Dedifferentiated amniotic fluid mesenchymal stem cell (primary cell): ENCODE data around the gene RAB4B.
"Not testable (repeated sequence)": the region's sequence is repeated elsewhere in the genome, so short reads cannot be mapped to it uniquely, and the experiment has no call there.

Experiments used
- DNase-seq: peaks from one replicate; pipeline ENCODE4 v3.0.0-alpha.2; 2016; ENCODE audit errors: extremely low spot score

RAB4B gene

DNA sequence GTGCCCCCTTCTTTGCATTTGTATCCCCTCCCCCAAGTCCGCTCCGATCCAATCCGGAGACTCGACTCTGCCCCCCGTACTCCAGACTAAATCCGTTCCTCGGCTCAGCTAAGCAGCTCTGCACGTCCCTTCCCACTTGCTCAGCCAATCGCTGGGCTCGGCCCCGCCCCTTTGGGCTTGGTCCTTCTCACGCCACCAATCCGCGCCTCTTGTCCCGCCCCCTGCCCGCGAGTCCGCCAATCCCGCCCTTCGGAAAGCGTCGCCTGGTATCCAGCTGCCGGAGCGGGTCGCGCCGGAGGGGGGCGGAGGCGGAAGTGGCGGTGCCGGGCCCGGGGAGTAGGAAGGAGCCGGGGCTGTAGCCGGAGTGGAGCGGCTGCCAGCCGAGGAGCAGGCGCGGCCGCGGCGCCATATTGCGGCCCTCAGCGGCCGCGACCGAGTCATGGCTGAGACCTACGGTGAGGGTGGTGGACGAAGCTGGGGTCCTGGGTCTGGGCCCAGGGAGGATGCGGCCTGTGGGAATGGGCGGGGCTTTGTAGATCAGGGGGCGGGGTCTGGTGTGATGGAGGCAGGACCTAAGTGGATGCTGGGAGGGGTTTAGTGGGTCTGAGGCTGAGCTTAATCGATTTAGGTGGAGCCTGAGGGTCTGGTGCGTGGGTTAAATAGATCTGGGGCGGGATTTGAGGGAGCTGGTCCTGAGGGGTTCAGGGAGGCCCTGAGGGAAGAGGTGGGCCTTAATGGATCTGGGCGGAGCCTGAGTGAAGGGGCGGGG is at the start of gene RAB4B:
TSS of gene RAB4B (plus strand) at position 311 of the 769 bp plus-strand sequence. CDS start at position 440, 129 bp downstream.
- peak; percentile 100 for DNase-seq

DNA sequence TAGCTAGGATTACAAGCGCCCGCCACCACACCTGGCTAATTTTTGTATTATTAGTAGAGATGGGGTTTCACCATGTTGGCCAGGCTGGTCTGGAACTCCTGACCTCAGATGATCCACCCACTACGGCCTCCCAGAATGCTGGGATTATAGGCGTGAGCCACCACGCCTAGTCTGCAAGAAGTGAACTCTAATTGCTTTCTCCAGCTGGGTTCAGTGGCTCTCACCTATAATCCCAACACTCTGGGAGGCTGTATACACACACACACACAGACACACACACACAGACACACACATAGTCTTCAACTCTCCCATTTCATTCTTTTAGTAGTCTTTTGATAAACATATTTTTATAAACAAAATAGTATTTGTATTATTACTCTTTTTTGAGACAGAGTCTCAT is 48.0 kb upstream of the RAB4B start:
- DNase-seq: not testable (repeated sequence)

GRCh38 chr19:40732304-40732703 is 45.7 kb upstream of the RAB4B start:
- DNase-seq: not testable (repeated sequence)

- DNase-seq: no peak
Observed at GRCh38 chr19:40733149-40733548, 44.9 kb upstream of the RAB4B start.

DNA sequence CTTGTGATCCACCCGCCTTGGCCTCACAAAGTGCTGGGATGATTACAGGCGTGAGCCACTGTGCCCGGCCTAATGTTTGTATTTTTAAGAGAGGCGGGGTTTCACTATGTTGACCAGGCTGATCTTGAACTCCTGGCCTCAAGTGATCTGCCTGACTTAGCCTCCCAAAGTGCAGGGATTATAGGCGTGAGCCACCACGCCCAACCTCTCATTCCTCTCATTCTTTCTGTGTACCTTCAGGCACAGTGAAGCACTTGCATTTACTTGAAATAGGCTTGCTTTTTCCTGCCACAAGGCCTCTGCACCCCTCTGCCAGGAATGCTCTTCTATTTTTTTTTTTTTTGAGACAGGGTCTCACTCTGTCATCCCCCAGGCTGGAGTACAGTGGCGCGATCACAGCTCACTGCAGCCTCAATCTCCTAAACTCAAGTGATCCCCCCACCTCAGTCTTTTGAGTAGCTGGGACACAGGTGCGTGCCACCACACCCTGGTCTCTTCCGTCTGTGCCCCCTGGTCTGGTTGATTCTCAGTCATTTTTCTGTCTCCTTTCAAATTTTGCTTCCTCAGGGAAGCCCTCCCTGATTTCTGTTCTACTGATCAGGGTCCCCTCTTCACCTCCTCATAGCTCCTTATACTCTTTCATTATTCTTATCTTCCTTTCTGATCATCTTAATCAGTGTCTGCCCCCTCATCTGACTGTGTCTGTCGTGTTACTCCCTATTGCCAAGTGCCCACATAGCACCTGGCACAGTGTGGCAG is 42.9 kb upstream of the RAB4B start:
- DNase-seq: no peak

- DNase-seq: no peak
Observed at GRCh38 chr19:40736661-40737060, 41.4 kb upstream of the RAB4B start.

- DNase-seq: no peak
Observed at GRCh38 chr19:40737102-40737644, 40.9 kb upstream of the RAB4B start.

GRCh38 chr19:40739030-40739839 is 38.8 kb upstream of the RAB4B start:
- DNase-seq: no peak

DNA sequence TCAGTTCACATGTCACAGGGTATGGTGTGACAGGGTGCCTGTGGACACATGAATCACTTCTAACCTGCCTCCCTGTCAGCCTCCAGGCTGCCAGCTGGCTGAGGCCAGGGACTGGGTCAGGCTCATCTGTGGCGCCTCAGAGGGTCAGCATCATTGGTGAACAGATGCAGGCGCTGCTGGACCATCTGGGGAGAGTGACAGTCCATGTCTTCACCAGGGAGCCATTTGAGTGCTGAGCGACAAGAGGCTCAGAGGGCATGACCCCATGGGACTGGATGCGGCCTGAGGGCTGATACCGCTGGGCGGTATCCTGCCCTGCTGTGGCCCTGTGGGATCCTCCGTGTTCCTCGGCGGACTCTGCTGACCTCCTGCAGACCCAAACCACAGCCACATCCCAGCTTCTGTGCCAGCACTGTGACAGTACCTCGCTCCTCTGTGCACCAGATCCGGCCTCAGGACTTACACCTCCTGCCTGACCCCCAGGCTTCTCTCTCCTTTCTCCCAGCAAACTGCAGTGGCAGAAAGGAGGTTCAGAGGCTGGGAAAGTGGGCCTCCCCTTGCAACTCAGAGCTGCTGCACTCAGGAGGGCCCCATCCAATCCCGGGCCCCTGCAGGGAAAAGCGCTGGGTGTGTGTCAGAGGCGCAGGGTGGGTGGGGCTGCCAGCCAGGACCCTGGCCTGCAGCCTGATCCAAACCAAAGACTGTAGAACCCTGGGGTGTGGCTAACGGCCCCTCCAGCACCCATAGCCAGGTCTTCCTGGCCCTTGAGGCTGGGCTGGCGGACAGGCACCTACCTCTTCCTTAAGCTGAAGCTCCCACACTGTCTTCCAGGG is 38.0 kb upstream of the RAB4B start:
- DNase-seq: no peak

DNA sequence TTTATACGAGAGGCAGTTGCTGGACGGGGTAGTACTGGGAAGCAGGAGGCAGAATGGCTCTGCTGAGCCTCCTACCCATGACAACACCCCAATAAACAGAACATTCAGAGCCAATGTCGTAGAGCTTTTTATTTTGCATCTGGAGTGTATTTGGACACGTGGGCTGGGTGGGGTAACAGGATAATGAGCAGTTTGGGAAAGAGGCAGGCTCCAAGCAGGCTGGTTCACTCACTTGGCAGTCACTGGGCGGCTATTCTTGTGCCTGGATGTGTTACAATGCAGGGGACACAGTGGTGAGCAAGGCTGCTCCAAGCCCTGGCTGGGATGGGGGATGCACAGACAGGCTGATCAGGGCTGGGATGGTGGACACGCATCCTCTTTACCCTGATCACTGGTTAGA is 37.3 kb upstream of the RAB4B start:
- DNase-seq: peak; percentile 58

GRCh38 chr19:40741527-40742390 is 36.3 kb upstream of the RAB4B start:
- no peak for DNase-seq

- DNase-seq: no peak
Observed at GRCh38 chr19:40742477-40742876, 35.6 kb upstream of the RAB4B start.

DNA sequence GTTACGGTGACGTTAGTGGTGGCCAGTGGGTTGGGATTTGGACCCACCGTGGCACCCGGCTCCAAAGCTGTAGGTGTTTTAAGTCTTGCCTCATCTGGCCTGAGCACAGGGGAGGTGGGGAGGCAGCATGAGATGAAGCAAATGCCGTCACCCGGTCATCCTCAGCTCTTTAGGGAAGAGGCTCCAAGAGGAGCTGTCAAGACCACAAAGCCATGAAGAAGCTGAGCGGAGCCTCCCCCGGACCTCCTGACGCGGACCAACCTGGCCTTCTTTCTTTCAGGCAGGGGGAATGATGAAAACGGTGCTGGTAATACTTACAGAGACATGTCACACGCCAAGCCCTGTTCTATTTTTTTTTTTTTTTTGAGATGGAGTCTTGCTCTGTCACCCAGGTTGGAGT is 35.2 kb upstream of the RAB4B start:
- no peak for DNase-seq

DNA sequence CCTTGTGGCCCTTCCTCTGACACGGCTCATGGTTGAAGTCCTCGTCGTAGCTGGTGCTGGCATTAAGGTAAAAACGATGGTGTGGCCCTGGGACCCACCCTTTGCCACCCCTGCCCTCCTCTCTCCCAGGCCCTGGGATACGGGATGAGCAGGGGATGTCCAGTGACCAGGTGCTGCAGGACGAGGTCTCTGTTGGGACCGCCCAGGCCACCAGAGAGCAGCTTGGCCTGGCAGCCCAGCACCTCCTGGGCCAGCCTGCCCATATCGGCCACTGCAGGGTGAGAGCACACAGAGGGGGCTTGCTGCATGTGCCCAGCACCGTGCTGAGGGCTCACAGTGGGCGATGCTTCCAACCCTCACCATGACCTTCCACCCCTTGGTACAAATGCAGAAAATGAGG is 34.1 kb upstream of the RAB4B start:
- DNase-seq: no peak

DNA sequence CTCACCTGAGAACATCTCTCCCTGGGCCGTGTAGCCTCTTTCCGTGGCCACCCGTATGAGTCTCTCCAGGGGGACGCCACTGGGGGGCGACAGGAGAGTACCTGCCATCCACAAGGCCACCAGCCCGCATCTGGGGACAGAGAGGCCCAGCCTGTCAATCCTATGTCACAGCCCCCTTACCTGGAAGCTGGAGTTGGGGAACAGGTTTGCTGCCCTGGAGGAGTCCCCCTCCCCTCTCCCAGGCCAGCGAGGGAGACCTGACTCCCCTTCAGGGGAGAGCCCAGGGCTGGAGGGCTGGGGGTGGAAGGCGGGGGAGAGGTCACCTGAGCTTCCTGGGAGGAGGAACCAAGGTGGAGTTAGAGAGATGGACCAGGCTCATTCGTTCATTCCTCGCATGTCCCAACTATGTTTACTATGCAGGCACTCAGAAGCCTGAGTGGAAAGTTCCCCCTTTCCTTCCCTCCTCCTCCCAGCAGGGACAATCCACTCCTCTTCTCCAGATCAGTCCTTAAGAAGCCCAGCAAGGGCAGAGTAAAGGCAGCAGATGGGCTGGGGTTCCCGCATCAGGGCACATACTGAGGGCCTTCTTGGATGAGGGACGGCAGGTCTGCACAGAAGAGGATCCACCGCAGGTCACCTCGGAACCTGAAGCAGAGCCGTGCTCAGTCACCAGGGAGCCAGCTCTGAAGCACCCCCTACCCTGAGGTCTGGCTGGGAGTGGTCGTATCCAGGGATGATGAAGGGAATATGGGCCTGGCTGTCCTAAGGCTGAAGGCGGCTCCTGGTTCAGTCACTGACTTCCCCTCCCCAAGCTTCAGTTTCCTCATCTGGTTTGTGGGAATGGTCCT is 33.3 kb upstream of the RAB4B start:
- no peak for DNase-seq

GRCh38 chr19:40745402-40745780 is 32.7 kb upstream of the RAB4B start:
- peak; percentile 38 for DNase-seq

DNA sequence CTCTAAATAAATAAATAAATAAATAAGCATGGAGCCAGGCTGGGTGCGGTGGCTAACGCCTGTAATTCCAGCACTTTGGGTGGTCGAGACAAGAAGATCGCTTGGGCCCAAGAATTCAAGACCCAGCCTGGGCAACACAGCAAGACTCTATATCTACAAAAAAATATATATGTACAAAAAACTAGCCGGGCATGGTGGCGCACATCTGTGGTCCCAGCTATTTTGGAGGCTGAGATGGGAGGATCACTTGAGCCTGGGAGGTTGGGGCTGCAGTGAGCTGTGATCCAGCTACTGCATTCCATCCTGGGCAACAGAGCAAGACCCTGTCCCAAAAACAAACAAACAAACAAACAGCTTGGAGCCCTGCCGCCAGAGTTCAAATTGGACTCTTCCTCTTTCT is 30.5 kb upstream of the RAB4B start:
- no peak for DNase-seq

GRCh38 chr19:40750058-40750873 is 27.8 kb upstream of the RAB4B start, which contains the start of gene ACTMAP:
Gene ACTMAP, minus strand, starts transcription at chr19:40750477. Its CDS starts 674 bp downstream, at chr19:40749803.
- DNase-seq: peak; percentile 100
